T-helper 1 cell treated with Interleukin-12 subunit alpha and Interleukin-12 subunit beta and Interleukin-4 antibody, amounts not matched to agents 30 μg/mL and 1 μg/mL, for 36 hours (primary cell): ENCODE results near the gene OR6C65.
"Not testable (repeated sequence)": the region's sequence is repeated elsewhere in the genome, so short reads cannot be mapped to it uniquely, and the experiment has no call there.

Experiments
- H3K27ac Mint-ChIP-seq: one replicate; pipeline ENCODE4 v1.8.0; 2021; ENCODE audit warnings: mild to moderate bottlenecking, mixed read lengths
- H3K27me3 Mint-ChIP-seq: one replicate; pipeline ENCODE4 v1.8.0; 2021; ENCODE audit warnings: low read depth, mixed read lengths
- H3K36me3 Mint-ChIP-seq: one replicate; pipeline ENCODE4 v1.8.0; 2021; ENCODE audit warnings: low read depth, mixed read lengths
- H3K4me1 Mint-ChIP-seq: one replicate; pipeline ENCODE4 v1.8.0; 2021; ENCODE audit warnings: low read depth, mixed read lengths
- H3K4me3 Mint-ChIP-seq: one replicate; pipeline ENCODE4 v1.8.0; 2021; ENCODE audit warnings: mild to moderate bottlenecking, moderate library complexity, mixed read lengths
- H3K9me3 Mint-ChIP-seq: one replicate; pipeline ENCODE4 v1.8.0; 2021; ENCODE audit warnings: mixed read lengths

OR6C65 gene

GRCh38 chr12:55420307-55420962 lies 20.1 kb downstream of the OR6C65 start:
- Mint-ChIP-seq H3K27ac (no peak overlapping the region), H3K4me3 (no peak overlapping the region), H3K9me3 (no peaks in the 10 kb centered on the region), H3K4me1 (no peaks in the 10 kb centered on the region), H3K27me3 (peaks cover 35% of the 10 kb centered on the region), H3K36me3 (no peaks in the 10 kb centered on the region)

- Mint-ChIP-seq H3K36me3 (no peaks in the 10 kb centered on the region), H3K9me3 (no peaks in the 10 kb centered on the region), H3K27me3 (peaks cover 3% of the 10 kb centered on the region), H3K4me1 (no peaks in the 10 kb centered on the region), H3K4me3 (no peak within 1 kb of the TSS), H3K27ac (no peak within 1 kb of the TSS)
These were observed 25.6 kb downstream of the OR6C65 start, which contains the start of gene OR6C76 for GRCh38 chr12:55425954-55426353. Gene OR6C76 (plus strand): TSS chr12:55426254. CDS start chr12:55426254, 0 bp downstream.

GRCh38 chr12:55428331-55429243 lies 28.3 kb downstream of the OR6C65 start:
- Mint-ChIP-seq H3K27ac (no peak overlapping the region), H3K4me1 (no peaks in the 10 kb centered on the region), H3K27me3 (peaks cover 3% of the 10 kb centered on the region), H3K4me3 (no peak overlapping the region), H3K9me3 (no peaks in the 10 kb centered on the region), H3K36me3 (no peaks in the 10 kb centered on the region)

GRCh38 chr12:55441233-55441632 lies 40.9 kb downstream of the OR6C65 start:
- not testable (repeated sequence) for H3K27me3 Mint-ChIP-seq, H3K4me3 Mint-ChIP-seq, H3K27ac Mint-ChIP-seq, H3K4me1 Mint-ChIP-seq, H3K36me3 Mint-ChIP-seq
- H3K9me3 Mint-ChIP-seq, result peaks cover 13% of the 10 kb centered on the region

- no peaks in the 10 kb centered on the region for H3K36me3 Mint-ChIP-seq
- H3K4me3 Mint-ChIP-seq, result no peak within 1 kb of the TSS
- H3K27me3 Mint-ChIP-seq, result peaks cover 5% of the 10 kb centered on the region
- no peaks in the 10 kb centered on the region for H3K4me1 Mint-ChIP-seq
- no peak within 1 kb of the TSS for H3K27ac Mint-ChIP-seq
- peaks cover 13% of the 10 kb centered on the region for H3K9me3 Mint-ChIP-seq
These were observed 43.4 kb downstream of the OR6C65 start, which contains the start of gene OR6C2 for GRCh38 chr12:55443776-55444175. Gene OR6C2 (plus strand): TSS chr12:55444076. CDS start chr12:55452214, 8,138 bp downstream.

GRCh38 chr12:55445357-55445756 lies 45.0 kb downstream of the OR6C65 start:
- Mint-ChIP-seq H3K4me1 (no peaks in the 10 kb centered on the region), H3K9me3 (peaks cover 8% of the 10 kb centered on the region), H3K36me3 (no peaks in the 10 kb centered on the region), H3K27me3 (peaks cover 5% of the 10 kb centered on the region), H3K4me3 (no peak overlapping the region), H3K27ac (no peak overlapping the region)

GRCh38 chr12:55446326-55446725 lies 46.0 kb downstream of the OR6C65 start:
- Mint-ChIP-seq H3K27me3 (peaks cover 5% of the 10 kb centered on the region), H3K4me3 (no peak overlapping the region), H3K36me3 (no peaks in the 10 kb centered on the region)

GRCh38 chr12:55448825-55449224 lies 48.5 kb downstream of the OR6C65 start:
- Mint-ChIP-seq H3K27me3 (peaks cover 5% of the 10 kb centered on the region), H3K27ac (no peak overlapping the region), H3K36me3 (no peaks in the 10 kb centered on the region), H3K9me3 (no peaks in the 10 kb centered on the region), H3K4me3 (no peak overlapping the region), H3K4me1 (no peaks in the 10 kb centered on the region)

More at GRCh38 chr12:55446326-55446725, 46.0 kb downstream of the OR6C65 start:
- H3K9me3 Mint-ChIP-seq, result peaks cover 2% of the 10 kb centered on the region
- H3K27ac Mint-ChIP-seq, result no peak overlapping the region
- H3K4me1 Mint-ChIP-seq, result no peaks in the 10 kb centered on the region
